IMR-90 (cell line): ENCODE results near the gene TAF4.

Experiments used
- CEBPB ChIP-seq: IDR thresholded peaks from 2 replicates; pipeline ENCODE4 v1.6.1; 2012; ENCODE audit warnings: low read depth, low read length, improper control_type of control experiment
- CTCF ChIP-seq: conservative IDR thresholded peaks from 2 replicates; pipeline ENCODE4 v1.5.1; 2012; ENCODE audit warnings: mild to moderate bottlenecking, low read depth, low read length, improper control_type of control experiment
- MAZ ChIP-seq: IDR thresholded peaks from 2 replicates; pipeline ENCODE4 v1.6.1; 2012; ENCODE audit warnings: low read depth, mild to moderate bottlenecking, low read length, improper control_type of control experiment, moderate library complexity, borderline replicate concordance

DNA sequence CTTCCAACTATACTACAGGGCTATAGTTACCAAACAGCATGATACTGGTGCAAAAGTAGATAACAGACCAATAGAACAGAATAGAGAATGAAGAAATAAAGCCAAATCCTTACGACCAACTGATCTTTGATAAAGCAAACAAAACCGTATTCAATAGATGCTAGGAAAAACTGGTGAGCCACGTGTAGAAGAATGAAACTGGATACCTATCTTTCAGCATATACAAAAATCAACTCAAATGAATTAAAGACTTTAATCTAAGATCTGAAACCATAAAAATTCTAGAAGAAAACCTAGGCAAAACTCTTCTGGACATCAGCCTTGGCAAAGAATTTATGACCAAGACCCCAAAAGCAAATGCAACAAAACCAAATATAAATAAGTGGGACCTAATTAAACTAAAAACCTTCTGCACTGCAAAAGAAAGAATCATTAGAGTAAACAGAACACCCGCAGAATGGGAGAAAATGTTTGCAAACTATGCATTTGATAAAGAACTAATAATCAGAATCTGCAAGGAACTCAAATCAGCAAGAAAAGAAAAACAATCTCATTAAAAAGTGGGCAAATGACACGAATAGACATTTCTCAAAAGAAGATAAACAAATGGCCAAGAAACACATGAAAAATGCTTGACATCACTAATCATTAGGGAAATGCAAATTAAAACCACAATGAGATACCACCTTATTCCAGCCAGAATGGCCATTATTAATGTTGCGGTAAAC, 109.8 kb downstream of the TAF4 start:
- no peak for TF ChIP-seq CTCF
- no peak for TF ChIP-seq MAZ
- no peak for TF ChIP-seq CEBPB
